A673 (cell line): ENCODE results near the gene CENATAC. TPM values are rescaled to one million over a fixed set of nuclear protein-coding genes. Genes with fewer than 3 reads are reported as not detected.

Experiments used
- BruUV-seq: library from RNA; stranded (reverse); fragments of 400-500 nt; replicated peaks from 2 replicates; lab custom pipeline; 2021; lab: Mats Ljungman, UMichigan
- CTCF ChIA-PET: fragments of 300-600 bp; sonication (Branson Sonifier 250); formaldehyde crosslinking; loops from one replicate; lab custom pipeline; 2022; ENCODE audit warnings: antibody characterized with exemption; lab: Charles Lee
- POLR2A ChIA-PET: fragments of 300-600 bp; sonication (Branson Sonifier 250); formaldehyde crosslinking; loops from one replicate; lab custom pipeline; 2022; ENCODE audit warnings: antibody characterized with exemption; ENCODE audit not compliant: low non-redundant PET; lab: Charles Lee
- DNase-seq: peaks from one replicate; pipeline ENCODE4 v3.0.0-alpha.2; 2015; ENCODE audit warnings: low spot score
- H3K27ac ChIP-seq: fragments of 200-600 bp; sonication (generic); 2 replicates; pipeline ENCODE4 v1.5.1; 2016; ENCODE audit warnings: mixed run types, low read depth, mild to moderate bottlenecking, mixed read lengths, antibody characterized with exemption, low read length; ENCODE audit not compliant: poor library complexity, severe bottlenecking
- H3K27me3 ChIP-seq: fragments of 200-600 bp; sonication (generic); replicated peaks from 2 replicates; pipeline ENCODE4 v1.6.1; 2017; ENCODE audit warnings: mixed run types, low read depth, mild to moderate bottlenecking, mixed read lengths, antibody characterized with exemption, low read length; ENCODE audit not compliant: insufficient read depth, poor library complexity
- H3K36me3 ChIP-seq: fragments of 200-600 bp; sonication (generic); 2 replicates; pipeline ENCODE4 v1.6.1; 2016; ENCODE audit warnings: mixed run types, mild to moderate bottlenecking, mixed read lengths, antibody characterized with exemption, low read length; ENCODE audit not compliant: insufficient read depth, poor library complexity, severe bottlenecking
- H3K4me1 ChIP-seq: fragments of 200-600 bp; sonication (generic); 2 replicates; pipeline ENCODE4 v1.6.1; 2017; ENCODE audit warnings: mixed run types, mild to moderate bottlenecking, mixed read lengths, antibody characterized with exemption, low read length; ENCODE audit not compliant: insufficient read depth, poor library complexity, severe bottlenecking
- H3K4me3 ChIP-seq: fragments of 200-600 bp; sonication (generic); 2 replicates; pipeline ENCODE4 v1.5.1; 2016; ENCODE audit warnings: low read depth, mixed run types, mild to moderate bottlenecking, mixed read lengths, low read length; ENCODE audit not compliant: poor library complexity, severe bottlenecking
- H3K9me3 ChIP-seq: fragments of 200-600 bp; sonication (generic); 2 replicates; pipeline ENCODE4 v1.6.1; 2016; ENCODE audit warnings: mixed run types, low read depth, mild to moderate bottlenecking, mixed read lengths, antibody characterized with exemption, low read length; ENCODE audit not compliant: poor library complexity, severe bottlenecking
- EZH2 ChIP-seq: fragments of 200-600 bp; sonication (generic); IDR thresholded peaks from 2 replicates; pipeline ENCODE4 v1.6.1; 2017; ENCODE audit warnings: borderline replicate concordance, low read depth, mild to moderate bottlenecking, mixed read lengths, antibody characterized with exemption, low read length; ENCODE audit not compliant: poor library complexity, severe bottlenecking
- intact Hi-C: fragments of 100-400 bp; cut with micrococcal nuclease; formaldehyde crosslinking; loops from one replicate; pipeline ENCODE4 v1.10.0; 2022; ENCODE audit not compliant: unreplicated experiment
- total RNA-seq: library from RNA; stranded (reverse); gene quantifications from 2 replicates; pipeline ENCODE4 v1.2.3, GENCODE V29; 2021
- TF ChIP-seq, protein P1 (sequence below): fragments of 300-800, 200-600 bp; sonication (generic); conservative IDR thresholded peaks from 2 replicates; pipeline ENCODE4 v1.5.1; 2017; ENCODE audit warnings: low read depth, mild to moderate bottlenecking, antibody characterized with exemption, low read length, moderate library complexity, mixed read lengths

Gene CENATAC
- total RNA-seq, 1 experiment from 2014 or later, result 57.4 TPM

DNA sequence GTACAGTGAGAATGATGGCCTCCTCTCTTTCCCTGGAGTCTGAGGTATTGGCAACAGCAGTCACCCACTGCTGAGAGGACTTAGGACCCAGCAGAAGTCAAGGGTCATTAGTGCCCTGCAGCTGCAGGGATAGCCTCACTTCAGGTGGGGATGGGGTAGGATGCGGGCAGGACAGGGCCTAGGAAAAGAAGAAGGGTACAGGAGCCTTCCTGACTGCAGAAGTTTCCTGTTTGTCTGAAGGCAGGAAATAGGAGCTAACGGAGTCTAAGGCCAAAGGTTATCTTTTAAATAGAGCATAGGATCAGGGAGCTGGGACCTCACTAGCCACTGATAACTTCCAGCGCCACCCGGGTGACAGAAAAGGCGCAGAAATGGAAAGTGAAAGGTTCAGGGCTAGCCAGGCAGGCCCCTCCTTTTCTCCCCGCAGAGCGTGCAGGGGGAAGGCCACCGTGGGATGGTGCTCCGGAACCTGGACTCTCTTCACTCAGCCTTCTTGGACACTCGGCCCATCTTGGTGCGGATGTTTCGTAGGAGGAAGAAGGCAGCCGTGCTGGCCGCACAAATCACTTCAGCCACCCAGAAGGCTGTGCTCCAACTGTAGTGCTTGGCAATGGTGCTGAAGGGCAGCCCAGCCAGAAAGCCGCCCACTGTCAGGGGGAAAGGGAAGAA is 26.6 kb downstream of the CENATAC start:
- Histone ChIP-seq H3K27me3 (no peaks in the 10 kb centered on the region), H3K9me3 (no peaks in the 10 kb centered on the region), H3K4me3 (no peak overlapping the region), H3K36me3 (peaks cover 72% of the 10 kb centered on the region), H3K4me1 (peaks cover 17% of the 10 kb centered on the region), H3K27ac (peak overlapping the region; percentile 8)
- no peak for DNase-seq
- BruUV-seq, result TSS peak; percentile 11
- no peak for TF ChIP-seq EZH2
- TF ChIP-seq, protein P1, sequence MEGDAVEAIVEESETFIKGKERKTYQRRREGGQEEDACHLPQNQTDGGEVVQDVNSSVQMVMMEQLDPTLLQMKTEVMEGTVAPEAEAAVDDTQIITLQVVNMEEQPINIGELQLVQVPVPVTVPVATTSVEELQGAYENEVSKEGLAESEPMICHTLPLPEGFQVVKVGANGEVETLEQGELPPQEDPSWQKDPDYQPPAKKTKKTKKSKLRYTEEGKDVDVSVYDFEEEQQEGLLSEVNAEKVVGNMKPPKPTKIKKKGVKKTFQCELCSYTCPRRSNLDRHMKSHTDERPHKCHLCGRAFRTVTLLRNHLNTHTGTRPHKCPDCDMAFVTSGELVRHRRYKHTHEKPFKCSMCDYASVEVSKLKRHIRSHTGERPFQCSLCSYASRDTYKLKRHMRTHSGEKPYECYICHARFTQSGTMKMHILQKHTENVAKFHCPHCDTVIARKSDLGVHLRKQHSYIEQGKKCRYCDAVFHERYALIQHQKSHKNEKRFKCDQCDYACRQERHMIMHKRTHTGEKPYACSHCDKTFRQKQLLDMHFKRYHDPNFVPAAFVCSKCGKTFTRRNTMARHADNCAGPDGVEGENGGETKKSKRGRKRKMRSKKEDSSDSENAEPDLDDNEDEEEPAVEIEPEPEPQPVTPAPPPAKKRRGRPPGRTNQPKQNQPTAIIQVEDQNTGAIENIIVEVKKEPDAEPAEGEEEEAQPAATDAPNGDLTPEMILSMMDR, result no peak
- ChIA-PET CTCF (no interaction called here), POLR2A (no interaction called here)
- intact Hi-C loops, result no loop called here

DNA sequence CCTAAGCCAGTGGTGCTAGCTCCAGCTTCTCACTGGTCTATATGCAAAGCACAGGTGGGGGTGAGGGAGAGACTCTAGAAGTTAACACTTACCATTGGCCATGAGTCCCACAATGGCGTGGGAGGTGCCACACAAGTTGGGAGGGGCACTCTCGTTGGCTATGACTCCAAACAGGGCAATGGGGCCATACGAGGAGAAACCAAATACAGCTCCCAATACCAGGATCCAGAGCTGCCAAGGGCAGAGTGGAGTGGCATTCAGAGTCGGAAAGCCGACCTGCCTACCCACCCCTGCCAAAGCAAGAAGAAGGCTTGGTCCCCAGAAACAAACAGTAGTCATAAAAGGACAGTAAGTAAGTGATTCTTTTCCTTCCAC is 27.1 kb downstream of the CENATAC start:
- no peak for DNase-seq
- CTCF ChIA-PET, result no interaction called here
- Histone ChIP-seq H3K4me3 (no peak overlapping the region), H3K9me3 (no peaks in the 10 kb centered on the region), H3K27ac (no peak overlapping the region), H3K4me1 (peaks cover 17% of the 10 kb centered on the region), H3K27me3 (no peaks in the 10 kb centered on the region), H3K36me3 (peaks cover 72% of the 10 kb centered on the region)
- intact Hi-C loops, result no loop called here
- no peak for TF ChIP-seq EZH2
- TF ChIP-seq, protein P1, result no peak
- no TSS peak for BruUV-seq
- POLR2A ChIA-PET, result no interaction called here

DNA sequence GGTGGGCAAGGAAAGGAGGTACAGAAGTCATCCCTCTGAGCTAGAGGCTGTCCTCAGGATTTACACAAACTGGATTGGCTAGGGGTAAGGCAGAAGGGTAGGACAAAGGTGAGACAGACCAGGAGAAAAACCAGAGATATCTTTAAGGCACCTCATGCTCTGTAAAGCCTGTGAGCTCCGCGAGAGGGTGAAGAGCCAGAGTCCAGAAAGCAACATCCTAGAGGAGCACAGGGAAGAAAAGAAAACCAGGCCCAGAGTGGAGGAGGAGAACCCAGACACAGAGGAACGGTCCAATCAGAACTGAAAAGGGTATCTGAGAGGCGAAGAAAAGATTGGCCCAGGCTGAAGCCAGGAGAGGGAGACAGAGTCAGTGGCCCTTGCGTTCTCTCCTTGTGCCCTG is 27.6 kb downstream of the CENATAC start:
- no peak for DNase-seq
- Histone ChIP-seq H3K27me3 (no peaks in the 10 kb centered on the region), H3K4me1 (peaks cover 13% of the 10 kb centered on the region), H3K9me3 (no peaks in the 10 kb centered on the region), H3K36me3 (peaks cover 72% of the 10 kb centered on the region), H3K27ac (no peak overlapping the region), H3K4me3 (no peak overlapping the region)
- POLR2A ChIA-PET, result no interaction called here
- BruUV-seq, result no TSS peak
- CTCF ChIA-PET, result no interaction called here
- TF ChIP-seq, protein P1, result no peak
- TF ChIP-seq EZH2, result no peak
- intact Hi-C loops, result no loop called here
